Measurements from ENCODE around the gene RABGAP1.

DNA sequence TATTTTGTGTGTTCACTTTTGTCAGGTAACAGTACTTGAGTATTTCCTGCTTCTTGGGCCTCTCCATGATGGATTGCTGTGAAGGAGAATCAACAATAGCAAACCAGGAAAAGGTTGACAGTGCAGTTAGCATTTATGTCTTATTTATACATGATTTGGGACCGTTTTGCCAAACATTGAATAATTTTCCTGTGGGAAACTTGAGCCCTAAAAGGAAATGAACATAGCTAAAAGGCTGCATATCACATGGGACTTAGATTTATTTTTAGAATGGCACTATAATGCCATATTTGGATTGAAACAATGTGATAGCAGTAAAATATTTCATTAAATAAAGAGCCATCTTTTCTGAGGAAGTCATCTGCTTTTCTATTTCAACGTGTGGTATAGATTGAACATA, 107.9 kb downstream of the RABGAP1 start:
- TF ChIP-seq, protein P1, sequence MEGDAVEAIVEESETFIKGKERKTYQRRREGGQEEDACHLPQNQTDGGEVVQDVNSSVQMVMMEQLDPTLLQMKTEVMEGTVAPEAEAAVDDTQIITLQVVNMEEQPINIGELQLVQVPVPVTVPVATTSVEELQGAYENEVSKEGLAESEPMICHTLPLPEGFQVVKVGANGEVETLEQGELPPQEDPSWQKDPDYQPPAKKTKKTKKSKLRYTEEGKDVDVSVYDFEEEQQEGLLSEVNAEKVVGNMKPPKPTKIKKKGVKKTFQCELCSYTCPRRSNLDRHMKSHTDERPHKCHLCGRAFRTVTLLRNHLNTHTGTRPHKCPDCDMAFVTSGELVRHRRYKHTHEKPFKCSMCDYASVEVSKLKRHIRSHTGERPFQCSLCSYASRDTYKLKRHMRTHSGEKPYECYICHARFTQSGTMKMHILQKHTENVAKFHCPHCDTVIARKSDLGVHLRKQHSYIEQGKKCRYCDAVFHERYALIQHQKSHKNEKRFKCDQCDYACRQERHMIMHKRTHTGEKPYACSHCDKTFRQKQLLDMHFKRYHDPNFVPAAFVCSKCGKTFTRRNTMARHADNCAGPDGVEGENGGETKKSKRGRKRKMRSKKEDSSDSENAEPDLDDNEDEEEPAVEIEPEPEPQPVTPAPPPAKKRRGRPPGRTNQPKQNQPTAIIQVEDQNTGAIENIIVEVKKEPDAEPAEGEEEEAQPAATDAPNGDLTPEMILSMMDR (IDR thresholded peaks at IDR 0.05; ENCODE audit: insufficient read depth, low read depth, low read length), result no peak
- TF ChIP-seq EZH2 (IDR thresholded peaks at IDR 0.05; ENCODE audit: insufficient read depth, low read length), result no peak

Data from astrocyte (in vitro differentiated cells and primary cell).